Fibroblast of mammary gland (primary cell): ENCODE results near the gene TOMM7.
A peak's percentile ranks its signal among the peaks of the same experiment; 100 is the strongest.

Experiments
- DNase-seq: peaks from one replicate; pipeline ENCODE4 v3.0.0-alpha.2; 2010; ENCODE audit warnings: low read depth
- H3K4me3 ChIP-seq: 2 replicates; pipeline ENCODE4 v1.5.1; 2011; ENCODE audit warnings: low read depth, mild to moderate bottlenecking, low read length, moderate library complexity; ENCODE audit not compliant: control insufficient read depth
- CTCF ChIP-seq: conservative IDR thresholded peaks from 2 replicates; pipeline ENCODE4 v1.5.1; 2011; ENCODE audit warnings: low read depth, low read length, inconsistent platforms; ENCODE audit not compliant: control insufficient read depth, insufficient read depth

The TOMM7 gene

GRCh38 chr7:22860337-22860736 lies 37.7 kb upstream of the TOMM7 start:
- no peak for DNase-seq
- no peak overlapping the region for H3K4me3 ChIP-seq

GRCh38 chr7:22859641-22860290 lies 37.1 kb upstream of the TOMM7 start:
- no peak overlapping the region for H3K4me3 ChIP-seq
- DNase-seq, result peak; percentile 78

More at GRCh38 chr7:22860337-22860736, 37.7 kb upstream of the TOMM7 start:
- no peak for TF ChIP-seq CTCF

GRCh38 chr7:22858640-22859561 lies 36.3 kb upstream of the TOMM7 start:
- no peak overlapping the region for H3K4me3 ChIP-seq
- DNase-seq, result peak; percentile 99
- TF ChIP-seq CTCF, result no peak

More at GRCh38 chr7:22859641-22860290, 37.1 kb upstream of the TOMM7 start:
- TF ChIP-seq CTCF, result no peak

- DNase-seq, result no peak
- no peak overlapping the region for H3K4me3 ChIP-seq
- no peak for TF ChIP-seq CTCF
Measured at GRCh38 chr7:22858274-22858639, 35.6 kb upstream of the TOMM7 start.

- TF ChIP-seq CTCF, result no peak
- DNase-seq, result no peak
- H3K4me3 ChIP-seq, result peak overlapping the region; percentile 87
Measured at GRCh38 chr7:22856416-22856815, 33.8 kb upstream of the TOMM7 start.

GRCh38 chr7:22855049-22855392 lies 32.4 kb upstream of the TOMM7 start:
- peak overlapping the region; percentile 87 for H3K4me3 ChIP-seq
- TF ChIP-seq CTCF, result no peak
- DNase-seq, result no peak
